ENCODE measurements around the gene AGO1.

- TF ChIP-seq CEBPB (IDR thresholded peaks at IDR 0.05; ENCODE audit: borderline replicate concordance in 1 of 2, low read depth in 2 of 2, low read length in 2 of 2) = no peak
- TF ChIP-seq HDGF (IDR thresholded peaks at IDR 0.05) = no peak
- TF ChIP-seq SMAD1 (IDR thresholded peaks at IDR 0.05; ENCODE audit: low read depth, partially characterized antibody) = no peak
- TF ChIP-seq ZNF217 (IDR thresholded peaks at IDR 0.05) = no peak
- TF ChIP-seq NR2C1 (IDR thresholded peaks at IDR 0.05) = no peak
- TF ChIP-seq, protein P1, sequence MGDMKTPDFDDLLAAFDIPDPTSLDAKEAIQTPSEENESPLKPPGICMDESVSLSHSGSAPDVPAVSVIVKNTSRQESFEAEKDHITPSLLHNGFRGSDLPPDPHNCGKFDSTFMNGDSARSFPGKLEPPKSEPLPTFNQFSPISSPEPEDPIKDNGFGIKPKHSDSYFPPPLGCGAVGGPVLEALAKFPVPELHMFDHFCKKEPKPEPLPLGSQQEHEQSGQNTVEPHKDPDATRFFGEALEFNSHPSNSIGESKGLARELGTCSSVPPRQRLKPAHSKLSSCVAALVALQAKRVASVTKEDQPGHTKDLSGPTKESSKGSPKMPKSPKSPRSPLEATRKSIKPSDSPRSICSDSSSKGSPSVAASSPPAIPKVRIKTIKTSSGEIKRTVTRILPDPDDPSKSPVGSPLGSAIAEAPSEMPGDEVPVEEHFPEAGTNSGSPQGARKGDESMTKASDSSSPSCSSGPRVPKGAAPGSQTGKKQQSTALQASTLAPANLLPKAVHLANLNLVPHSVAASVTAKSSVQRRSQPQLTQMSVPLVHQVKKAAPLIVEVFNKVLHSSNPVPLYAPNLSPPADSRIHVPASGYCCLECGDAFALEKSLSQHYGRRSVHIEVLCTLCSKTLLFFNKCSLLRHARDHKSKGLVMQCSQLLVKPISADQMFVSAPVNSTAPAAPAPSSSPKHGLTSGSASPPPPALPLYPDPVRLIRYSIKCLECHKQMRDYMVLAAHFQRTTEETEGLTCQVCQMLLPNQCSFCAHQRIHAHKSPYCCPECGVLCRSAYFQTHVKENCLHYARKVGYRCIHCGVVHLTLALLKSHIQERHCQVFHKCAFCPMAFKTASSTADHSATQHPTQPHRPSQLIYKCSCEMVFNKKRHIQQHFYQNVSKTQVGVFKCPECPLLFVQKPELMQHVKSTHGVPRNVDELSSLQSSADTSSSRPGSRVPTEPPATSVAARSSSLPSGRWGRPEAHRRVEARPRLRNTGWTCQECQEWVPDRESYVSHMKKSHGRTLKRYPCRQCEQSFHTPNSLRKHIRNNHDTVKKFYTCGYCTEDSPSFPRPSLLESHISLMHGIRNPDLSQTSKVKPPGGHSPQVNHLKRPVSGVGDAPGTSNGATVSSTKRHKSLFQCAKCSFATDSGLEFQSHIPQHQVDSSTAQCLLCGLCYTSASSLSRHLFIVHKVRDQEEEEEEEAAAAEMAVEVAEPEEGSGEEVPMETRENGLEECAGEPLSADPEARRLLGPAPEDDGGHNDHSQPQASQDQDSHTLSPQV (IDR thresholded peaks at IDR 0.05) = no peak
- no peak for TF ChIP-seq FOXM1 (IDR thresholded peaks at IDR 0.05; ENCODE audit: low read depth, low read length)
- TF ChIP-seq, protein P2, sequence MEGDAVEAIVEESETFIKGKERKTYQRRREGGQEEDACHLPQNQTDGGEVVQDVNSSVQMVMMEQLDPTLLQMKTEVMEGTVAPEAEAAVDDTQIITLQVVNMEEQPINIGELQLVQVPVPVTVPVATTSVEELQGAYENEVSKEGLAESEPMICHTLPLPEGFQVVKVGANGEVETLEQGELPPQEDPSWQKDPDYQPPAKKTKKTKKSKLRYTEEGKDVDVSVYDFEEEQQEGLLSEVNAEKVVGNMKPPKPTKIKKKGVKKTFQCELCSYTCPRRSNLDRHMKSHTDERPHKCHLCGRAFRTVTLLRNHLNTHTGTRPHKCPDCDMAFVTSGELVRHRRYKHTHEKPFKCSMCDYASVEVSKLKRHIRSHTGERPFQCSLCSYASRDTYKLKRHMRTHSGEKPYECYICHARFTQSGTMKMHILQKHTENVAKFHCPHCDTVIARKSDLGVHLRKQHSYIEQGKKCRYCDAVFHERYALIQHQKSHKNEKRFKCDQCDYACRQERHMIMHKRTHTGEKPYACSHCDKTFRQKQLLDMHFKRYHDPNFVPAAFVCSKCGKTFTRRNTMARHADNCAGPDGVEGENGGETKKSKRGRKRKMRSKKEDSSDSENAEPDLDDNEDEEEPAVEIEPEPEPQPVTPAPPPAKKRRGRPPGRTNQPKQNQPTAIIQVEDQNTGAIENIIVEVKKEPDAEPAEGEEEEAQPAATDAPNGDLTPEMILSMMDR (IDR thresholded peaks at IDR 0.05 in 2 of 3, conservative IDR thresholded peaks at IDR 0.05 in 1 of 3; ENCODE audit: control insufficient read depth in 2 of 3, extremely low read depth in 1 of 3, insufficient read depth in 1 of 3, low read depth in 3 of 3, low read length in 3 of 3) = no peak
- TF ChIP-seq TAF1 (IDR thresholded peaks at IDR 0.05; ENCODE audit: borderline replicate concordance, low read depth, low read length) = no peak
- TF ChIP-seq EP300 (IDR thresholded peaks at IDR 0.05; ENCODE audit: borderline replicate concordance in 1 of 2, control insufficient read depth in 1 of 2, low read depth in 2 of 2, low read length in 2 of 2) = no peak
- no peak for TF ChIP-seq POLR2AphosphoS5 (IDR thresholded peaks at IDR 0.05; ENCODE audit: low read length)
- no peak for TF ChIP-seq SPI1 (IDR thresholded peaks at IDR 0.05; ENCODE audit: borderline replicate concordance, insufficient read depth, low read depth, low read length)
Observed at GRCh38 chr1:35901235-35901634, 18.2 kb downstream of the AGO1 start.
